MM.1S (cell line): Measurements from ENCODE around the gene SULF2.

Source experiments
- DNase-seq: peaks from one replicate; pipeline ENCODE4 v3.0.0-alpha.2; 2015
- H2AFZ ChIP-seq: fragments of 300-600 bp; sonication (generic); 2 replicates; pipeline ENCODE4 v1.6.0; 2016; ENCODE audit warnings: antibody characterized with exemption, low read length
- H3F3A ChIP-seq: fragments of 300-600 bp; sonication (generic); 2 replicates; pipeline ENCODE4 v1.6.1; 2016; ENCODE audit warnings: mild to moderate bottlenecking, antibody characterized with exemption, low read length, moderate library complexity, mixed read lengths; ENCODE audit not compliant: insufficient read depth
- H3K27ac ChIP-seq: fragments of 300-600 bp; sonication (generic); 2 replicates; pipeline ENCODE4 v1.5.1; 2016; ENCODE audit warnings: mild to moderate bottlenecking, low read length
- H3K27me3 ChIP-seq: fragments of 300-600 bp; sonication (generic); replicated peaks from 2 replicates; pipeline ENCODE4 v1.6.0; 2016; ENCODE audit warnings: low read length; ENCODE audit not compliant: insufficient read depth
- H3K36me3 ChIP-seq: fragments of 300-600 bp; sonication (generic); replicated peaks from 2 replicates; pipeline ENCODE4 v1.6.1; 2016; ENCODE audit warnings: mild to moderate bottlenecking, low read length, mixed read lengths; ENCODE audit not compliant: insufficient read depth
- H3K4me1 ChIP-seq: fragments of 300-600 bp; sonication (generic); 2 replicates; pipeline ENCODE4 v1.6.1; 2016; ENCODE audit warnings: low read length, mixed read lengths
- H3K4me2 ChIP-seq: fragments of 300-600 bp; sonication (generic); 2 replicates; pipeline ENCODE4 v1.6.0; 2016; ENCODE audit warnings: low read depth, low read length
- H3K4me3 ChIP-seq: fragments of 300-600 bp; sonication (generic); 2 replicates; pipeline ENCODE4 v1.5.1; 2016; ENCODE audit warnings: low read length, mixed read lengths
- H3K79me2 ChIP-seq: fragments of 300-600 bp; sonication (generic); 2 replicates; pipeline ENCODE4 v1.6.1; 2016; ENCODE audit warnings: mixed run types, low read length, mixed read lengths
- H3K9ac ChIP-seq: fragments of 300-600 bp; sonication (generic); 2 replicates; pipeline ENCODE4 v1.6.1; 2016; ENCODE audit warnings: low read length, mixed read lengths
- H3K9me2 ChIP-seq: fragments of 300-600 bp; sonication (generic); replicated peaks from 2 replicates; pipeline ENCODE4 v1.6.1; 2016; ENCODE audit warnings: mild to moderate bottlenecking, low read length, mixed read lengths; ENCODE audit not compliant: insufficient read depth
- H3K9me3 ChIP-seq: fragments of 300-600 bp; sonication (generic); replicated peaks from 2 replicates; pipeline ENCODE4 v1.6.1; 2016; ENCODE audit warnings: mild to moderate bottlenecking, low read length, mixed read lengths; ENCODE audit not compliant: insufficient read depth
- H4K20me1 ChIP-seq: fragments of 300-600 bp; sonication (generic); 2 replicates; pipeline ENCODE4 v1.6.1; 2016; ENCODE audit warnings: mild to moderate bottlenecking, low read length, moderate library complexity, mixed read lengths; ENCODE audit not compliant: insufficient read depth
- EZH2 ChIP-seq: fragments of 300-600 bp; sonication (generic); optimal IDR thresholded peaks from 2 replicates; pipeline ENCODE3; 2017; ENCODE audit warnings: low read depth, mild to moderate bottlenecking, antibody characterized with exemption, low read length, mixed read lengths
- EZH2phosphoT487 ChIP-seq: fragments of 300-600 bp; sonication (generic); IDR thresholded peaks from 2 replicates; pipeline ENCODE4 v1.6.1; 2018; ENCODE audit warnings: antibody characterized with exemption, low read length
- TF ChIP-seq, protein P1 (sequence below): fragments of 300-600 bp; sonication (generic); IDR thresholded peaks from 2 replicates; pipeline ENCODE4 v1.5.1; 2016; ENCODE audit warnings: antibody characterized with exemption, low read length, mixed read lengths

SULF2 gene

DNA sequence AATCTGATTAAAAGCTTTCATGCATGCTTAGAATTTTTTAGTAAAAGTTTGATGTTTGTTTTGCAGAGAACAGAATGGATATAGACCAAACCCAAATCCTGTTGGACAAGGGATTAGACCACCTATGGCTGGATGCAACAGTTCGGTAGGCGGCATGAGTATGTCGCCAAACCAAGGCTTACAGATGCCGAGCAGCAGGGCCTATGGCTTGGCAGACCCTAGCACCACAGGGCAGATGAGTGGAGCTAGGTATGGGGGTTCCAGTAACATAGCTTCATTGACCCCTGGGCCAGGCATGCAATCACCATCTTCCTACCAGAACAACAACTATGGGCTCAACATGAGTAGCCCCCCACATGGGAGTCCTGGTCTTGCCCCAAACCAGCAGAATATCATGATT, 150.0 kb downstream of the SULF2 start:
- Histone ChIP-seq H3K4me3 (no peak overlapping the region), H3K4me2 (no peak overlapping the region), H3K9ac (no peak overlapping the region), H2AFZ (no peak overlapping the region), H3K9me3 (no peaks in the 10 kb centered on the region), H3K79me2 (peaks cover 11% of the 10 kb centered on the region), H3K27ac (no peak overlapping the region), H4K20me1 (0 out of 2 replicates have a peak, but pooled peaks cover 2% of the 10 kb centered on the region), H3F3A (peaks cover 8% of the 10 kb centered on the region), H3K36me3 (no peaks in the 10 kb centered on the region; the same call in 1 of the 2 replicates), H3K9me2 (no peaks in the 10 kb centered on the region), H3K27me3 (no peaks in the 10 kb centered on the region), H3K4me1 (peaks cover 27% of the 10 kb centered on the region)
- TF ChIP-seq, protein P1, sequence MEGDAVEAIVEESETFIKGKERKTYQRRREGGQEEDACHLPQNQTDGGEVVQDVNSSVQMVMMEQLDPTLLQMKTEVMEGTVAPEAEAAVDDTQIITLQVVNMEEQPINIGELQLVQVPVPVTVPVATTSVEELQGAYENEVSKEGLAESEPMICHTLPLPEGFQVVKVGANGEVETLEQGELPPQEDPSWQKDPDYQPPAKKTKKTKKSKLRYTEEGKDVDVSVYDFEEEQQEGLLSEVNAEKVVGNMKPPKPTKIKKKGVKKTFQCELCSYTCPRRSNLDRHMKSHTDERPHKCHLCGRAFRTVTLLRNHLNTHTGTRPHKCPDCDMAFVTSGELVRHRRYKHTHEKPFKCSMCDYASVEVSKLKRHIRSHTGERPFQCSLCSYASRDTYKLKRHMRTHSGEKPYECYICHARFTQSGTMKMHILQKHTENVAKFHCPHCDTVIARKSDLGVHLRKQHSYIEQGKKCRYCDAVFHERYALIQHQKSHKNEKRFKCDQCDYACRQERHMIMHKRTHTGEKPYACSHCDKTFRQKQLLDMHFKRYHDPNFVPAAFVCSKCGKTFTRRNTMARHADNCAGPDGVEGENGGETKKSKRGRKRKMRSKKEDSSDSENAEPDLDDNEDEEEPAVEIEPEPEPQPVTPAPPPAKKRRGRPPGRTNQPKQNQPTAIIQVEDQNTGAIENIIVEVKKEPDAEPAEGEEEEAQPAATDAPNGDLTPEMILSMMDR: no peak
- TF ChIP-seq EZH2phosphoT487 (no peak), EZH2 (no peak)
- DNase-seq: no peak

DNA sequence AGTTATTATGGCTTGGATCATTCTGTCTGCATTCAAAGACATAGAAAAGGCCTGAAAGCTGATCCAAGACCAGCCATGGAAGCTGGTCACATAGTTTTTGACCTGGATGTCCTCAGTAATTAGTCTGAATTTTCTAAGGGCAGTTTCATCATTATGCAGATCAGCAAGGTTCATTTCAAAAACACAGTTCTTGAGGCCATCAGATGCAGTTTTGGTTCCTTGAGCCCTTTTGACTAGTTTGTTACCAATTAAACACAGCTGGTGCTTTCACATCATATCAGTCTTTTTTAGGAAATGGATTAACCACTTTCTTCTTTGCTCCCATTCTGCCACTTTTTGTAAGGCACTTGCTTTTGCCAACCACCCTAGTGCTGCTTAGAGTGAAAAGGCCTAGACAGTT, 154.2 kb downstream of the SULF2 start:
- DNase-seq: peak; percentile 33
- Histone ChIP-seq H3K36me3 (peaks cover 2% of the 10 kb centered on the region; the same call in 1 of the 2 replicates), H3K4me3 (no peak overlapping the region), H4K20me1 (0 out of 2 replicates have a peak, but pooled peaks cover 2% of the 10 kb centered on the region), H3K79me2 (peaks cover 19% of the 10 kb centered on the region), H3K4me2 (peak overlapping the region; percentile 23), H3K27me3 (no peaks in the 10 kb centered on the region), H2AFZ (no peak overlapping the region), H3F3A (peaks cover 8% of the 10 kb centered on the region), H3K9me3 (no peaks in the 10 kb centered on the region), H3K27ac (peak overlapping the region; percentile 52; the same call in 1 of the 2 replicates), H3K9me2 (no peaks in the 10 kb centered on the region), H3K4me1 (peaks cover 22% of the 10 kb centered on the region), H3K9ac (no peak overlapping the region)
- TF ChIP-seq, protein P1: no peak
- TF ChIP-seq EZH2phosphoT487: no peak
- TF ChIP-seq EZH2: no peak

DNA sequence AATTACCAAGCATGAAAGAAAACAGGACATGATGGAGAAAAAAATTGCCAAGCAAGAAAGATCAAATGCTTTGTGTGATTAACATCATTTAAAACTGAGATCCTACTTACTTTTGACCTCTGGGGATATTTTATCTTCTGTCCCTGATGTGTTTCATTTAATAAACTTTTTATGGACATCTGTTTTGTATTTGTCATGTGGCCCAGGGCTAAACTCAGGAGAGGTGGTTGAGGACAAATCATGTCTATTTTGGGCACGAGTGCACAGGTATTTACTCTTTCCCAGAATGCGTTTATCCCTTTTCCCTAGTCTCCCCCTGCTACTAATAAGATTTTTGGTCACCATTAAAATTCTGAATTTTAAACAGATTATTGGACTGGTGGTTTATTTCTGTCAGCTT, 155.4 kb downstream of the SULF2 start:
- H3K4me1 ChIP-seq: peaks cover 22% of the 10 kb centered on the region
- no peak overlapping the region; the same call in 1 of the 2 replicates for H3K4me2 ChIP-seq
- no peaks in the 10 kb centered on the region for H3K27me3 ChIP-seq
- no peak overlapping the region for H3K4me3 ChIP-seq
- peaks cover 2% of the 10 kb centered on the region; the same call in 1 of the 2 replicates for H3K36me3 ChIP-seq
- H3K27ac ChIP-seq: 0 out of 2 replicates have a peak overlapping the region, but pooled peaks have one; percentile 16
- DNase-seq: no peak
- TF ChIP-seq EZH2phosphoT487 (no peak), EZH2 (no peak)
- TF ChIP-seq, protein P1: no peak
- H3K9me2 ChIP-seq: no peaks in the 10 kb centered on the region
- peaks cover 8% of the 10 kb centered on the region for H3F3A ChIP-seq
- no peak overlapping the region for H2AFZ ChIP-seq
- H4K20me1 ChIP-seq: 0 out of 2 replicates have a peak, but pooled peaks cover 2% of the 10 kb centered on the region
- H3K9ac ChIP-seq: no peak overlapping the region
- H3K79me2 ChIP-seq: peaks cover 19% of the 10 kb centered on the region
- H3K9me3 ChIP-seq: no peaks in the 10 kb centered on the region
